Measurements from ENCODE around the gene ULK1.

ULK1 gene

DNA sequence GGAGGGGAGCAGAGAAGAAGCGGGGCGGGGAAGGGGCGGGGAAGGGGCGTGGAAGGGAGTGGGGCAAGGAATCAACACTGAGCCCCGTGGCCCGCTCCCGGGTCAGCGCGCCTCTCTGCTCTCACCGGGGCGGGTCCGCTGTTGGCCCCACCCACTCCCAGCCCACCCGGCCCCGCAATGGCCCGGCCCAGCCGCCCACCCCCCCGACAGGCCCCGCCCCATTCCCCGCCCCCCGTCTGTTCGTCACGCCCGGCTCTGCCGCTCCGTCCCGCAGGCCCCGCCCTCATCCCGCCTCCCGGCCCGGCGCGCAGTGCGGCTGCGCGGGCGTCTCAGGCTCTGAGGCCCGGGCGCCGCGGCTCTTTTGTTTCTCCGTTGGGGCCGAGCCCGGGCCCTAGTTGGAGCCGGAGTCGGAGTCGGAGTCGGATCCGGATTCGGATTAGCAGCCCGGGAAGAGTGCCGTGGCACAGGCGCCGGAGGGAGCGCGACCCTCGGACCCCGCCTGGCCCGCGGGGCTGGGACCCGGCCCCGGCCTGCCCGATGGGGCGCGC is at the start of gene ULK1:
Gene ULK1 (plus strand): TSS at position 310 of the 548 bp plus-strand sequence. CDS start 380 bp downstream, outside the sequence.
- TF ChIP-seq, protein P1, sequence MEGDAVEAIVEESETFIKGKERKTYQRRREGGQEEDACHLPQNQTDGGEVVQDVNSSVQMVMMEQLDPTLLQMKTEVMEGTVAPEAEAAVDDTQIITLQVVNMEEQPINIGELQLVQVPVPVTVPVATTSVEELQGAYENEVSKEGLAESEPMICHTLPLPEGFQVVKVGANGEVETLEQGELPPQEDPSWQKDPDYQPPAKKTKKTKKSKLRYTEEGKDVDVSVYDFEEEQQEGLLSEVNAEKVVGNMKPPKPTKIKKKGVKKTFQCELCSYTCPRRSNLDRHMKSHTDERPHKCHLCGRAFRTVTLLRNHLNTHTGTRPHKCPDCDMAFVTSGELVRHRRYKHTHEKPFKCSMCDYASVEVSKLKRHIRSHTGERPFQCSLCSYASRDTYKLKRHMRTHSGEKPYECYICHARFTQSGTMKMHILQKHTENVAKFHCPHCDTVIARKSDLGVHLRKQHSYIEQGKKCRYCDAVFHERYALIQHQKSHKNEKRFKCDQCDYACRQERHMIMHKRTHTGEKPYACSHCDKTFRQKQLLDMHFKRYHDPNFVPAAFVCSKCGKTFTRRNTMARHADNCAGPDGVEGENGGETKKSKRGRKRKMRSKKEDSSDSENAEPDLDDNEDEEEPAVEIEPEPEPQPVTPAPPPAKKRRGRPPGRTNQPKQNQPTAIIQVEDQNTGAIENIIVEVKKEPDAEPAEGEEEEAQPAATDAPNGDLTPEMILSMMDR (IDR thresholded peaks at IDR 0.05; ENCODE audit: insufficient read depth, low read depth, low read length, missing control alignments) = no peak
- peak; percentile 87 for DNase-seq (ENCODE audit: low read depth)
- peak within 1 kb of the TSS; percentile 68 for H3K4me3 ChIP-seq (ENCODE audit: low read length)

DNA sequence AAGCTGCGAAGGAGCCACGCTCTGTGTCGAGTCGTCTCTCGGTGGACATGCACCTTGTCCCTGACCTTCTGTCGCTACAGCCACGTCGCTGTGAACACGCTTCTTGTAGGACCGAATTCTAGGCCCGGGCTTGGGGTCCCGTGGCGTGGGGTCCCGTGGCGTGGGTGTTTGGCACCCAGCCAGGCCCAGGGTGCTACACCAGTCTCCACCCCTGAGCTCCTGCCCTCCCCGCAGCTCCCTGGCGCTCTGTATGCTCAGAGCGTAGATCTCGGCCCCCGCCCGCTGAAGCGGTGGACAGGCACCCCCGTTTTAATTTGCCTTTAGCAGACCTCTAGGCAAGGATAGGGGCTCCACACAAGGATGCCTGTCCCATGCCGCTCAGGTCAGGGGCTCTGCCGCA is 49.8 kb upstream of the ULK1 start:
- no peak for DNase-seq (ENCODE audit: low read depth)
- TF ChIP-seq, protein P1 (IDR thresholded peaks at IDR 0.05; ENCODE audit: insufficient read depth, low read depth, low read length, missing control alignments) = no peak
- H3K4me3 ChIP-seq (ENCODE audit: low read length) = no peak overlapping the region

DNA sequence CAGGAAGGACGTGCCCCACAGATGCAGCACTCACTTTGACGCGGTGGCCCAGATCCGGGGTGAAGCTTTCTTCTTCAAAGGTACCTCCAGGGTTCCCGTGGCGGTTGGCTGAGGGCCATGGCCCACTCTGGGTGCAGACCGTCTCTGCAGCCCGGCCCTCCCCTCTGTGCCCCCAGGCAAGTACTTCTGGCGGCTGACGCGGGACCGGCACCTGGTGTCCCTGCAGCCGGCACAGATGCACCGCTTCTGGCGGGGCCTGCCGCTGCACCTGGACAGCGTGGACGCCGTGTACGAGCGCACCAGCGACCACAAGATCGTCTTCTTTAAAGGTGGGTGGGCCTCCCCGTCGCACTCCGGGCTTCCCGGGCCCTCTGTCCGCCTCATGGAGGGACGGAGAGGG is 49.3 kb upstream of the ULK1 start:
- no peak overlapping the region for H3K4me3 ChIP-seq (ENCODE audit: low read length)
- TF ChIP-seq, protein P1 (IDR thresholded peaks at IDR 0.05; ENCODE audit: insufficient read depth, low read depth, low read length, missing control alignments) = no peak
- DNase-seq (ENCODE audit: low read depth) = no peak

DNA sequence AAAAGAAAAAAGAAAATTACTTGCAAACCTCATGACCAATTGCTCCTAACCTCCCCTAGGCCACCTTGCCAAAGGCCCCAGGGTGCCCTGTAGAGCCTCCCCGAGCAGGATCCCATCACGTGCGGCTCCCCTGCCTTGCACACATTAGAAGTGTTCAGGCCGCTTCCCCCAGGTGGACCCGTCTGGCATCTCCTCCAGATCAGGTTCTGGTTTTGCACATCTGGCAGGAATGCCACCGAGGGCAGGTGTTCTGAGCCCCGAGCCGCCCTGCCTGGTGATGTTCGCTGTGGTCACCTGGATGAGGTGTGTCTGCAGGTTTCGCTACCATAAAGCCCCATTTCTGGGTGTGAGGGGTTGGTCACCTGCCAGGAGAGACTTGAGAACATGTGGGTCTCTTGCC is 47.0 kb upstream of the ULK1 start:
- DNase-seq (ENCODE audit: low read depth) = no peak
- TF ChIP-seq, protein P1 (IDR thresholded peaks at IDR 0.05; ENCODE audit: insufficient read depth, low read depth, low read length, missing control alignments) = no peak
- no peak overlapping the region for H3K4me3 ChIP-seq (ENCODE audit: low read length)

DNA sequence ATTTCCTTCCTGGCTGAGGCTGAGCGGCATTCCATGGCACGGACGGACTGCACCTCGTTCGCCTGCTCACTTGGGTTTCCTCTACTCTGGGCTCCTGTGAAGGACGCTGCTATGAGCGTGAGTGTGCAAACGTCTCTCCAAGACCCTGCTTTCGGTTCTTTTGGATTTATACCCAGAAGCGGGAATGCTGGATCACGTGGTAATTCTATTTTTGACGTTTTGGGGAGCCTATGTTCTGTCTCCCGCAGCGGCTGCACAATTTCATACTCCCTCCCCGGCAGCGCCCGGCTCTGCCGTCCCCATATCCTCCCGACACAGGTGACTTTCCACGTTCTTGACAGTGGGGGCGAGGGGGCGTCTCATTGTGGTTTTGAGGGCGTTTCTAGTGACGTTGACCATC is 45.7 kb upstream of the ULK1 start:
- no peak overlapping the region for H3K4me3 ChIP-seq (ENCODE audit: low read length)
- TF ChIP-seq, protein P1 (IDR thresholded peaks at IDR 0.05; ENCODE audit: insufficient read depth, low read depth, low read length, missing control alignments) = no peak
- no peak for DNase-seq (ENCODE audit: low read depth)

DNA sequence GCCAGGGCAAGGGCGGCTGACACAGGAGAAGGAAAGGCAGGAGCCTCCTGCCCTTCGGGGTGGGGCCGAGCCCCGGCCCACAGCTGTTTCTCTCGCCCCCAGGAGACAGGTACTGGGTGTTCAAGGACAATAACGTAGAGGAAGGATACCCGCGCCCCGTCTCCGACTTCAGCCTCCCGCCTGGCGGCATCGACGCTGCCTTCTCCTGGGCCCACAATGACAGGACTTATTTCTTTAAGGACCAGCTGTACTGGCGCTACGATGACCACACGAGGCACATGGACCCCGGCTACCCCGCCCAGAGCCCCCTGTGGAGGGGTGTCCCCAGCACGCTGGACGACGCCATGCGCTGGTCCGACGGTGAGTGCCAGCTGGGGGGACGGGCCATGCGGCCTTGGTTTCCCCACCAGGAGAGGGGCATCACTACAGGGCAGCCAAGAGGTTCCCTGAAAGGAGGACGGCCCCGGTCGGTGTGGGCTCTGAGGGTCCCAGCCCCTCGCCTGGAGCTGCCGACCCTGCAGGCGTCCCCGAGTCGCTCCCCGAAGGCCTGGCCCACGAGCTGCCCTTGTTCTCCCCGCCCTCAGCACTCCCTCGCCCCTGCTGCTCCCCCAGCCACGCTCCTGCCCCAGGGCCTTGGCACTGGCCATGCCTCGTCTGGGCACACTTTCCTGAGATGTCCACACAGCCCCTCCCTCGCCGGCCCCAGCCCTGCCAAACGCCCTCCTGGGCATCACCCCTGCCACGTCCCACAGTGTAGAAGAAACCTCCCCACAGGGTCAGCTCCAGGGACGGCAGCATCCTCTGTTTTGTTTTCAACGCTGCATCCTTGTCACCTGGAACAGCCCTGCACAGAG is 44.5 kb upstream of the ULK1 start:
- DNase-seq (ENCODE audit: low read depth) = no peak
- H3K4me3 ChIP-seq (ENCODE audit: low read length) = no peak overlapping the region
- TF ChIP-seq, protein P1 (IDR thresholded peaks at IDR 0.05; ENCODE audit: insufficient read depth, low read depth, low read length, missing control alignments) = no peak

Measured in epithelial cell of esophagus (primary cell).